Coronary artery (tissue), 2 donors: ENCODE data around the gene HK2.

ENCODE experiments used
- DNase-seq: peaks from one replicate; pipeline ENCODE4 v3.0.0-alpha.2; 2017; ENCODE audit warnings: low spot score
- H3K27ac ChIP-seq, 2 donors: fragments of 200-600 bp; sonication (generic); one replicate each; pipeline ENCODE4 v1.5.1; 2016 to 2019
- H3K4me3 ChIP-seq: fragments of 200-600 bp; sonication (generic); 2 replicates; pipeline ENCODE4 v1.5.1; 2016; ENCODE audit warnings: mild to moderate bottlenecking, moderate library complexity
- TF ChIP-seq, protein P1 (sequence below): fragments of 200-600 bp; sonication (generic); IDR thresholded peaks from one replicate; pipeline ENCODE4 v1.5.1; 2019; ENCODE audit warnings: antibody characterized with exemption

Gene HK2

DNA sequence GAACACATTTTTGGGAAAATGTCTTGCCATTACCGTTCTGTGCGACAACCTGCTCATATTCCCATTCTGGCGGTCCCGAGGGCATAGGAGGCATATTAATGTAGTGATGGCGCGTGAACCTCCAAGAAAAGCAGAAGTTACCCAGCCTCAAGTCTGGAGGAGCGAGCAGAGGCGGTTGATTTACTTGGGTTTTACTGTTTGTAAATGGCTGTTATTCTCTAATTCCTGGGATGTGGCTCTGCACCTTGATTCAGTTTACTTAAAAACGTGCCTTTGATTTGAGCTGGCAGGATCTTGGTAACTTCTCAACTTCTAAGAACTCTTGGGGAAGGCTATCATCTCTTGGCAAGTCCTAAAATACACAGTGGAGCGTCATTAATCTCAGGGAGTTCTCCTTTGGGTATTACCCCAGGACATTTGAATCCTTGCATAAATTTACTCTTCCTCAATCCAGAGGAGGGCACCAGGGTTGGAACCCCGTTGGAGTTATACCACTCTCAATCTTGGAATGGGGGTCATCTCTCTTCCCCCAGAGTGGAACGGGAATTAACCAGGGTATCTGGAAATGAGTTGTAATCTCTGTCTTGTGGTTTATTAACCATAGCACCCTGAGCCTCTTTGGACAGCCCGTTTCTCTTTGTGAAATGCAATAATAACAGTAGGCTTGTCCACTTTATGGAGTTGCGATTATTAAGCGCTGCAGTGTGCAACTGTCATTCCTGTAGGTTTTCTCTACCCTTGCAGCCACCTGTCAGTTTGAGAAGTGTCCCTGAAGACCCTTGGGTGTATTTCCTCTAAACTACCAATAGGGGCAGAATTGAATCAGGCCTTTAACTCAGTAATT is 2.1 kb downstream of the HK2 start:
- H3K27ac ChIP-seq, result peak overlapping the region; percentile 76 to 84
- DNase-seq, result no peak
- TF ChIP-seq, protein P1, sequence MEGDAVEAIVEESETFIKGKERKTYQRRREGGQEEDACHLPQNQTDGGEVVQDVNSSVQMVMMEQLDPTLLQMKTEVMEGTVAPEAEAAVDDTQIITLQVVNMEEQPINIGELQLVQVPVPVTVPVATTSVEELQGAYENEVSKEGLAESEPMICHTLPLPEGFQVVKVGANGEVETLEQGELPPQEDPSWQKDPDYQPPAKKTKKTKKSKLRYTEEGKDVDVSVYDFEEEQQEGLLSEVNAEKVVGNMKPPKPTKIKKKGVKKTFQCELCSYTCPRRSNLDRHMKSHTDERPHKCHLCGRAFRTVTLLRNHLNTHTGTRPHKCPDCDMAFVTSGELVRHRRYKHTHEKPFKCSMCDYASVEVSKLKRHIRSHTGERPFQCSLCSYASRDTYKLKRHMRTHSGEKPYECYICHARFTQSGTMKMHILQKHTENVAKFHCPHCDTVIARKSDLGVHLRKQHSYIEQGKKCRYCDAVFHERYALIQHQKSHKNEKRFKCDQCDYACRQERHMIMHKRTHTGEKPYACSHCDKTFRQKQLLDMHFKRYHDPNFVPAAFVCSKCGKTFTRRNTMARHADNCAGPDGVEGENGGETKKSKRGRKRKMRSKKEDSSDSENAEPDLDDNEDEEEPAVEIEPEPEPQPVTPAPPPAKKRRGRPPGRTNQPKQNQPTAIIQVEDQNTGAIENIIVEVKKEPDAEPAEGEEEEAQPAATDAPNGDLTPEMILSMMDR, result peak; percentile 37
- peak overlapping the region; percentile 82 for H3K4me3 ChIP-seq

DNA sequence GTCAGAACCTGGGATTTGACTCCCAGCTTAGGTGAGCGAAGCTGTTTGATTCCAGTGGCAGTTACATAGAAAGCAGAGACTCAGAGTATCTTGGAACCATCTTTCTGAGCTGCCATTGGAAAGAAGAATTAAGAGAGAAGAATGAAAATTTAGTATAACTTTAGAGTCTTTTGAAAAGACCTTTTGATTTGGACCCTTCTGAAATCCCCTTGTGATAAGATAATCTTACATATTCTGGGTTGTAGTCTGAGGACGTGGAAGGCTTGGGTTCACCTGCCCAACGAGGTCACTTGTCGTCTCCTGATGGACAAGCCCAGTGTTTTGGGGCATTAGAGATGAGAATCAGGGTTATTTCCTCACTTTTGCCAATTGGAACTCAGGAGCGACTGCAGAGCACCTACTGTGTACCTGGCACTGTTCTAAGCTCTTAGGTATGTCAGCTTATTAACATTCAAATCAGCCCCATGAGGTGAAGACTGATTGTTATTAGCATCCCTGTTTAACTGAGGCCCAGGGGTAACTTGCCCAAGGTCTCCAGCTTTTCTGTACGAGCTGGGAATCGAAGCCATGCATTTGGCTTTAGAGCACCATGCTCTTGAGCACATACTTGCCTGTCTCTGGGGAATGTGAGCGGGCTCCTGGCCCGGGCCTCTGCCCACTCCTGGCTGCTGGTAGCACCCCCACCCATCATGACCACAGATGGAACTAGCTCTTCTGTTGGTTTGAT is 2.9 kb downstream of the HK2 start:
- Histone ChIP-seq H3K4me3 (peak overlapping the region; percentile 82), H3K27ac (peak overlapping the region in 1 of 2 donors; percentile 84)
- no peak for DNase-seq
- TF ChIP-seq, protein P1, result no peak

DNA sequence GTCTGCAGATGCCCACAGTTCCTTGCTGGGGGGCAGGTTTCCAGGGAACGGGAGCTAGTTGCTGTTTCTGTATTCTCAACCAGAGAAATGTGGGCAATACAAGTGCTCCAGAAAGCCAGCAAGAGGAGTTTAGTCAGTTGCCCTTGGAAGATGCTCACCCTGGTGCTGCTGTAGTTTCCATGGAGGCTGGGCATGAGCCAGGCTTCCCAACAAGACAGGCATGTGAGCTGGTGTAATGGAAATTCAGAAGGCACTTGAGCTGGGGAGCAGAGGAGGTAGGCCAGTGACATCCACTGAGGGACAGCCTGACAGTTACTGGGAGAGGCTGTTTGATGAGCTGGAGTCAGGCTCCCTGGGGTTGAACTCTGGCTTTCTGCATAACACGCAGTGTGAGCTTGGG is 7.7 kb downstream of the HK2 start:
- Histone ChIP-seq H3K27ac (no peak overlapping the region), H3K4me3 (no peak overlapping the region)
- no peak for DNase-seq
- TF ChIP-seq, protein P1, result no peak

DNA sequence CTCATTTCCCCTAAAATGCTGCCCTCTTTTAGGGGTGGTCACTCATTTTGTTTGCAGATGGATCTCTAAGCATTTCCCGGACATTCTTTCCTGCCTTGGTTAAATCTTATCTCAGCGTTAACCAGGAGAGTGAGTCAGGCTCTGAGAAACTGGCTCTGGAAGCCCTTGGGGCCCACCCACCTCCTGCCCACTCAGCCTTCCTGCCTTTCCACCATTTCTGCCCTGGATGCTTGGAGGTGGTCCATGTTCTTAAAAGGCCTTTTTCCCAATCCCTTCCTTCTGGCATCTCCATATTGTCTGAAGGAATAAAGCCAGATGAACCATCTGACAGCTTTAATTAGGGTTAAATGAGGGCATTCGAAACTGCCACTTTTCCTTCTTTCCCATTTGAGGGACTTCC is 9.5 kb downstream of the HK2 start:
- no peak for DNase-seq
- Histone ChIP-seq H3K4me3 (no peak overlapping the region), H3K27ac (peak overlapping the region; percentile 56 to 58)
- TF ChIP-seq, protein P1, result no peak

DNA sequence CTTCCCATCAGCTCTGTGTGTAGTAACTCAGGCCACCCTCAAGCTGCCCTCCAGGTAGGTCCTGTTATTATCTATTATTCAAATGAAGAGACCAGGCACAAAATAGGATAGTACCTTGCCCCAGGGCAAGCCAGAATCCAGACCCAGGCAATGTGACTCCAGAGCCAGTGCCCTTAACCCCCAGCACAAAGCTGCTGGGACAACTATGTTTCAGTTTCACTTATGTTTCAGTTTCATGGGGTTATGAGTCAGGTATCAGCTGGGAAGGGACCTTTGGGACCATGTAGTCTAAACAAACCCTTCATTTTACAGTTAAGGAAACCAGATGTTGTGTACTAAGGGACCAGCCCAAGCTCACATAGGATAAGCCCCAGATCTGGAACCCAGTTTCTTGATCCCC is 10.0 kb downstream of the HK2 start:
- no peak overlapping the region for H3K4me3 ChIP-seq
- DNase-seq, result no peak
- peak overlapping the region; percentile 56 to 58 for H3K27ac ChIP-seq
- TF ChIP-seq, protein P1, result no peak

DNA sequence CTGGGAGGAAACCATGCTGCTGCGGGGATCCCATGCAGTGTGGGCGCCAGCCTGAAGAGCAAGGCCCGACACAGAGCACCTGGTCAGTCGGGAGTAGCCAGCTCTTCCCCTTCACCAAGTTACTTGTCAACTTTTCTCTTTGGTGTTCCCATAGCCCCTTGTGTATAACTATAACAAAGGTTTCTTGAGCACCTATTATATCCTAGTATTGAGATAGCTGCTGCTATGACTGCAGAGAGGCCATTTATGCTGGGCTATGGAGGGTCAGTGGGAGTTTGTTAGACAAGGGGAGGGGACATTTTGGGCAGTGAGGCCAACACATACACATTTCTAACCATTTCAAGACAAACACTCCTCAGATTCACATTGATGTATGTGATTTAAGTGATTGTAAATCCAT is 10.8 kb downstream of the HK2 start:
- TF ChIP-seq, protein P1, result no peak
- peak overlapping the region; percentile 58 to 65 for H3K27ac ChIP-seq
- DNase-seq, result no peak
- H3K4me3 ChIP-seq, result no peak overlapping the region
